HL-60 (cell line): Measurements from ENCODE around the gene TMEM88.

Experiments
- DNase-seq, 2 experiments: peaks; one replicate each; pipeline ENCODE4 v3.0.0-alpha.2; 2010 to 2020; ENCODE audit warnings: low read depth in 1 of 2, low spot score in 1 of 2
- H3K27ac ChIP-seq: fragments of 250-450 bp; sonication (Bioruptor Pico); replicated peaks from 2 replicates; pipeline ENCODE4 v1.5.1; 2020; ENCODE audit warnings: mild to moderate bottlenecking, moderate library complexity
- H3K27me3 ChIP-seq: fragments of 250-450 bp; sonication (Bioruptor Pico); 2 replicates; pipeline ENCODE4 v1.5.1; 2021; ENCODE audit warnings: mild to moderate bottlenecking, moderate library complexity; ENCODE audit not compliant: insufficient read depth, poor library complexity, severe bottlenecking
- H3K4me3 ChIP-seq: replicated peaks from 2 replicates; pipeline ENCODE4 v1.5.1; 2011; ENCODE audit warnings: mild to moderate bottlenecking, control low read depth, low read length; ENCODE audit not compliant: insufficient read depth
- GABPA ChIP-seq: IDR thresholded peaks from 2 replicates; pipeline ENCODE4 v1.6.1; 2012; ENCODE audit warnings: low read depth
- POLR2AphosphoS5 ChIP-seq: IDR thresholded peaks from 2 replicates; pipeline ENCODE4 v1.6.1; 2012; ENCODE audit warnings: low read depth
- SPI1 ChIP-seq: IDR thresholded peaks from 2 replicates; pipeline ENCODE4 v1.6.1; 2012; ENCODE audit warnings: low read depth, mild to moderate bottlenecking, borderline replicate concordance
- TF ChIP-seq, protein P1 (sequence below): IDR thresholded peaks from 2 replicates; pipeline ENCODE4 v1.6.1; 2012; ENCODE audit warnings: low read depth; ENCODE audit not compliant: insufficient replicate concordance
- TF ChIP-seq, protein P2 (sequence below): IDR thresholded peaks from one replicate; pipeline ENCODE4 v1.5.1; 2011; ENCODE audit warnings: low read length, control low read depth, inconsistent platforms; ENCODE audit not compliant: insufficient read depth

The TMEM88 gene

DNA sequence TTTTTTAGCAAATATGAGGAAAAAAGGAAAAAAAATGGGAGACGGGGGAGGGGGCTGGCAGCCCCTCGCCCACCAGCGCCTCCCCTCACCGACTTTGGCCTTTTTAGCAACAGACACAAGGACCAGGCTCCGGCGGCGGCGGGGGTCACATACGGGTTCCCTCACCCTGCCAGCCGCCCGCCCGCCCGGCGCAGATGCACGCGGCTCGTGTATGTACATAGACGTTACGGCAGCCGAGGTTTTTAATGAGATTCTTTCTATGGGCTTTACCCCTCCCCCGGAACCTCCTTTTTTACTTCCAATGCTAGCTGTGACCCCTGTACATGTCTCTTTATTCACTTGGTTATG is 1.2 kb upstream of the TMEM88 start:
- DNase-seq, result no peak
- Histone ChIP-seq H3K27me3 (no peaks in the 10 kb centered on the region), H3K27ac (no peak overlapping the region), H3K4me3 (no peak overlapping the region)
- TF ChIP-seq, protein P1, sequence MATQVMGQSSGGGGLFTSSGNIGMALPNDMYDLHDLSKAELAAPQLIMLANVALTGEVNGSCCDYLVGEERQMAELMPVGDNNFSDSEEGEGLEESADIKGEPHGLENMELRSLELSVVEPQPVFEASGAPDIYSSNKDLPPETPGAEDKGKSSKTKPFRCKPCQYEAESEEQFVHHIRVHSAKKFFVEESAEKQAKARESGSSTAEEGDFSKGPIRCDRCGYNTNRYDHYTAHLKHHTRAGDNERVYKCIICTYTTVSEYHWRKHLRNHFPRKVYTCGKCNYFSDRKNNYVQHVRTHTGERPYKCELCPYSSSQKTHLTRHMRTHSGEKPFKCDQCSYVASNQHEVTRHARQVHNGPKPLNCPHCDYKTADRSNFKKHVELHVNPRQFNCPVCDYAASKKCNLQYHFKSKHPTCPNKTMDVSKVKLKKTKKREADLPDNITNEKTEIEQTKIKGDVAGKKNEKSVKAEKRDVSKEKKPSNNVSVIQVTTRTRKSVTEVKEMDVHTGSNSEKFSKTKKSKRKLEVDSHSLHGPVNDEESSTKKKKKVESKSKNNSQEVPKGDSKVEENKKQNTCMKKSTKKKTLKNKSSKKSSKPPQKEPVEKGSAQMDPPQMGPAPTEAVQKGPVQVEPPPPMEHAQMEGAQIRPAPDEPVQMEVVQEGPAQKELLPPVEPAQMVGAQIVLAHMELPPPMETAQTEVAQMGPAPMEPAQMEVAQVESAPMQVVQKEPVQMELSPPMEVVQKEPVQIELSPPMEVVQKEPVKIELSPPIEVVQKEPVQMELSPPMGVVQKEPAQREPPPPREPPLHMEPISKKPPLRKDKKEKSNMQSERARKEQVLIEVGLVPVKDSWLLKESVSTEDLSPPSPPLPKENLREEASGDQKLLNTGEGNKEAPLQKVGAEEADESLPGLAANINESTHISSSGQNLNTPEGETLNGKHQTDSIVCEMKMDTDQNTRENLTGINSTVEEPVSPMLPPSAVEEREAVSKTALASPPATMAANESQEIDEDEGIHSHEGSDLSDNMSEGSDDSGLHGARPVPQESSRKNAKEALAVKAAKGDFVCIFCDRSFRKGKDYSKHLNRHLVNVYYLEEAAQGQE, result no peak
- TF ChIP-seq POLR2AphosphoS5, result no peak
- TF ChIP-seq, protein P2, sequence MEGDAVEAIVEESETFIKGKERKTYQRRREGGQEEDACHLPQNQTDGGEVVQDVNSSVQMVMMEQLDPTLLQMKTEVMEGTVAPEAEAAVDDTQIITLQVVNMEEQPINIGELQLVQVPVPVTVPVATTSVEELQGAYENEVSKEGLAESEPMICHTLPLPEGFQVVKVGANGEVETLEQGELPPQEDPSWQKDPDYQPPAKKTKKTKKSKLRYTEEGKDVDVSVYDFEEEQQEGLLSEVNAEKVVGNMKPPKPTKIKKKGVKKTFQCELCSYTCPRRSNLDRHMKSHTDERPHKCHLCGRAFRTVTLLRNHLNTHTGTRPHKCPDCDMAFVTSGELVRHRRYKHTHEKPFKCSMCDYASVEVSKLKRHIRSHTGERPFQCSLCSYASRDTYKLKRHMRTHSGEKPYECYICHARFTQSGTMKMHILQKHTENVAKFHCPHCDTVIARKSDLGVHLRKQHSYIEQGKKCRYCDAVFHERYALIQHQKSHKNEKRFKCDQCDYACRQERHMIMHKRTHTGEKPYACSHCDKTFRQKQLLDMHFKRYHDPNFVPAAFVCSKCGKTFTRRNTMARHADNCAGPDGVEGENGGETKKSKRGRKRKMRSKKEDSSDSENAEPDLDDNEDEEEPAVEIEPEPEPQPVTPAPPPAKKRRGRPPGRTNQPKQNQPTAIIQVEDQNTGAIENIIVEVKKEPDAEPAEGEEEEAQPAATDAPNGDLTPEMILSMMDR, result no peak
- TF ChIP-seq SPI1, result no peak
- TF ChIP-seq GABPA, result no peak

DNA sequence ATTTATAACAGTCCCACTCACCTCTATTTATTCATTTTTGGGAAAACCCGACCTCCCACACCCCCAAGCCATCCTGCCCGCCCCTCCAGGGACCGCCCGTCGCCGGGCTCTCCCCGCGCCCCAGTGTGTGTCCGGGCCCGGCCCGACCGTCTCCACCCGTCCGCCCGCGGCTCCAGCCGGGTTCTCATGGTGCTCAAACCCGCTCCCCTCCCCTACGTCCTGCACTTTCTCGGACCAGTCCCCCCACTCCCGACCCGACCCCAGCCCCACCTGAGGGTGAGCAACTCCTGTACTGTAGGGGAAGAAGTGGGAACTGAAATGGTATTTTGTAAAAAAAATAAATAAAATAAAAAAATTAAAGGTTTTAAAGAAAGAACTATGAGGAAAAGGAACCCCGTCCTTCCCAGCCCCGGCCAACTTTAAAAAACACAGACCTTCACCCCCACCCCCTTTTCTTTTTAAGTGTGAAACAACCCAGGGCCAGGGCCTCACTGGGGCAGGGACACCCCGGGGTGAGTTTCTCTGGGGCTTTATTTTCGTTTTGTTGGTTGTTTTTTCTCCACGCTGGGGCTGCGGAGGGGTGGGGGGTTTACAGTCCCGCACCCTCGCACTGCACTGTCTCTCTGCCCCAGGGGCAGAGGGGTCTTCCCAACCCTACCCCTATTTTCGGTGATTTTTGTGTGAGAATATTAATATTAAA is 638 bp upstream of the TMEM88 start:
- Histone ChIP-seq H3K4me3 (no peak overlapping the region), H3K27me3 (no peaks in the 10 kb centered on the region), H3K27ac (no peak overlapping the region)
- TF ChIP-seq, protein P2, result no peak
- TF ChIP-seq, protein P1, result no peak
- TF ChIP-seq POLR2AphosphoS5 (no peak), GABPA (no peak), SPI1 (no peak)
- DNase-seq, result no peak

DNA sequence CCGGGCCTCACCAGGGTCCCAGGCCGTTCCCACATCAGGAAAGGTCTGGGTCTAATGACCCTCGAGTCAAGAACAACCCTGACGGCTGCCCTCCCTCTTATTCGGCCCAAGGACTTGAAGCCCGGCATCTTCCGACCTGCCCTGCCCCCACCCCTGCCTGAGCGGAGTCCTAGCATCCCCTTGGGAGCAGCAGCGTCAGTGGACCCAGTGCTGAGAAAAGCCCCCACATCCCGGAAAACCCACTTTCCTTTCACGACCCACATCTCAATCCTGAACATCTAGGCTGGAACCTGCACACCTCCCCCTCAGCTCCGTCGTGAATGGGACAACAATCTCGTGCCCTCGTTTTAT is 769 bp downstream of the TMEM88 start:
- TF ChIP-seq, protein P2, result no peak
- TF ChIP-seq POLR2AphosphoS5 (no peak), GABPA (no peak), SPI1 (no peak)
- TF ChIP-seq, protein P1, result no peak
- no peaks in the 10 kb centered on the region for H3K27me3 ChIP-seq
- peak overlapping the region; percentile 77 for H3K4me3 ChIP-seq
- peak overlapping the region; percentile 94; the same call in 1 of the 2 replicates for H3K27ac ChIP-seq
- no peak for DNase-seq
